ENCODE data around the gene SRBD1. TPM values are rescaled to one million over a fixed set of nuclear protein-coding genes. Genes with fewer than 3 reads are reported as not detected.

Gene SRBD1
- polyA plus RNA-seq, 1 donor (not counting 4 experiments of a cell fraction or from before 2014, with no cell fraction given), result 8.8 TPM

- Histone ChIP-seq H3K9me1 (ENCODE audit: control insufficient read depth, extremely low read depth, insufficient read depth, low read length) (no peaks in the 10 kb centered on the region), H3K9me3 (ENCODE audit: control insufficient read depth, low read depth, low read length) (no peaks in the 10 kb centered on the region), H3K4me3 (ENCODE audit: control insufficient read depth in 2 of 3, extremely low read depth in 1 of 3, insufficient read depth in 2 of 3, low read depth in 1 of 3, low read length in 3 of 3) (no peak overlapping the region), H3K27ac (ENCODE audit: control insufficient read depth, insufficient read depth, low read length) (no peak overlapping the region), H3K27me3 (ENCODE audit: control insufficient read depth, extremely low read depth, insufficient read depth, low read length) (no peaks in the 10 kb centered on the region), H4K20me1 (ENCODE audit: control insufficient read depth, extremely low read depth, insufficient read depth, low read length) (no peaks in the 10 kb centered on the region), H2AFZ (ENCODE audit: control insufficient read depth, low read length) (no peak overlapping the region), H3K79me2 (ENCODE audit: control insufficient read depth, insufficient read depth, low read length) (peaks cover 11% of the 10 kb centered on the region), H3K4me1 (ENCODE audit: control insufficient read depth, extremely low read depth, insufficient read depth, low read length) (peaks cover 6% of the 10 kb centered on the region), H3K4me2 (ENCODE audit: control insufficient read depth, extremely low read depth, insufficient read depth, low read depth, low read length) (no peak overlapping the region), H3K9ac (ENCODE audit: control insufficient read depth, extremely low read depth, insufficient read depth, low read length) (no peak overlapping the region), H3K36me3 (ENCODE audit: control insufficient read depth in 2 of 2, extremely low read depth in 1 of 2, insufficient read depth in 2 of 2, low read length in 2 of 2) (peaks cover 0 to 3% of the 10 kb centered on the region in 2 experiments)
- FAIRE-seq, result no peak
- TF ChIP-seq CTCF (optimal IDR thresholded peaks at IDR 0.05 in 1 of 3, IDR thresholded peaks at IDR 0.05 in 1 of 3, conservative IDR thresholded peaks at IDR 0.05 in 1 of 3; ENCODE audit: extremely low read depth in 1 of 3, insufficient read depth in 2 of 3, low read length in 3 of 3) (no peak), EZH2 (IDR thresholded peaks at IDR 0.05; ENCODE audit: low read length) (no peak)
- dilution Hi-C loops (cut with MboI; ENCODE audit: extremely low pct_ligation_motif_present, low sequenced_read_pairs), result no loop called here
- no peak for DNase-seq (ENCODE audit: low read depth, low spot score)
Measured at GRCh38 chr2:45586600-45586999, 24.5 kb downstream of the SRBD1 start.

- Histone ChIP-seq H3K9ac (ENCODE audit: control insufficient read depth, extremely low read depth, insufficient read depth, low read length) (no peak overlapping the region), H3K9me1 (ENCODE audit: control insufficient read depth, extremely low read depth, insufficient read depth, low read length) (no peaks in the 10 kb centered on the region), H3K4me3 (ENCODE audit: control insufficient read depth in 2 of 3, extremely low read depth in 1 of 3, insufficient read depth in 2 of 3, low read depth in 1 of 3, low read length in 3 of 3) (no peak overlapping the region), H3K27ac (ENCODE audit: control insufficient read depth, insufficient read depth, low read length) (no peak overlapping the region), H3K4me1 (ENCODE audit: control insufficient read depth, extremely low read depth, insufficient read depth, low read length) (no peaks in the 10 kb centered on the region), H4K20me1 (ENCODE audit: control insufficient read depth, extremely low read depth, insufficient read depth, low read length) (no peaks in the 10 kb centered on the region), H3K4me2 (ENCODE audit: control insufficient read depth, extremely low read depth, insufficient read depth, low read depth, low read length) (no peak overlapping the region), H3K36me3 (ENCODE audit: control insufficient read depth in 2 of 2, extremely low read depth in 1 of 2, insufficient read depth in 2 of 2, low read length in 2 of 2) (no peaks in the 10 kb centered on the region), H3K79me2 (ENCODE audit: control insufficient read depth, insufficient read depth, low read length) (peaks cover 7% of the 10 kb centered on the region), H3K27me3 (ENCODE audit: control insufficient read depth, extremely low read depth, insufficient read depth, low read length) (no peaks in the 10 kb centered on the region), H2AFZ (ENCODE audit: control insufficient read depth, low read length) (no peak overlapping the region), H3K9me3 (ENCODE audit: control insufficient read depth, low read depth, low read length) (no peaks in the 10 kb centered on the region)
- no peak for TF ChIP-seq EZH2 (IDR thresholded peaks at IDR 0.05; ENCODE audit: low read length)
- TF ChIP-seq CTCF (optimal IDR thresholded peaks at IDR 0.05 in 1 of 3, IDR thresholded peaks at IDR 0.05 in 1 of 3, conservative IDR thresholded peaks at IDR 0.05 in 1 of 3; ENCODE audit: extremely low read depth in 1 of 3, insufficient read depth in 2 of 3, low read length in 3 of 3), result peak in 2 of 3 experiments; percentile 61 to 69
- dilution Hi-C loops (cut with MboI; ENCODE audit: extremely low pct_ligation_motif_present, low sequenced_read_pairs), result no loop called here
- no peak for DNase-seq (ENCODE audit: low read depth, low spot score)
- peak; percentile 79 for FAIRE-seq
Measured at GRCh38 chr2:45585267-45585861, 25.7 kb downstream of the SRBD1 start.
